Measurements from ENCODE around the gene MAP2K2.

DNA sequence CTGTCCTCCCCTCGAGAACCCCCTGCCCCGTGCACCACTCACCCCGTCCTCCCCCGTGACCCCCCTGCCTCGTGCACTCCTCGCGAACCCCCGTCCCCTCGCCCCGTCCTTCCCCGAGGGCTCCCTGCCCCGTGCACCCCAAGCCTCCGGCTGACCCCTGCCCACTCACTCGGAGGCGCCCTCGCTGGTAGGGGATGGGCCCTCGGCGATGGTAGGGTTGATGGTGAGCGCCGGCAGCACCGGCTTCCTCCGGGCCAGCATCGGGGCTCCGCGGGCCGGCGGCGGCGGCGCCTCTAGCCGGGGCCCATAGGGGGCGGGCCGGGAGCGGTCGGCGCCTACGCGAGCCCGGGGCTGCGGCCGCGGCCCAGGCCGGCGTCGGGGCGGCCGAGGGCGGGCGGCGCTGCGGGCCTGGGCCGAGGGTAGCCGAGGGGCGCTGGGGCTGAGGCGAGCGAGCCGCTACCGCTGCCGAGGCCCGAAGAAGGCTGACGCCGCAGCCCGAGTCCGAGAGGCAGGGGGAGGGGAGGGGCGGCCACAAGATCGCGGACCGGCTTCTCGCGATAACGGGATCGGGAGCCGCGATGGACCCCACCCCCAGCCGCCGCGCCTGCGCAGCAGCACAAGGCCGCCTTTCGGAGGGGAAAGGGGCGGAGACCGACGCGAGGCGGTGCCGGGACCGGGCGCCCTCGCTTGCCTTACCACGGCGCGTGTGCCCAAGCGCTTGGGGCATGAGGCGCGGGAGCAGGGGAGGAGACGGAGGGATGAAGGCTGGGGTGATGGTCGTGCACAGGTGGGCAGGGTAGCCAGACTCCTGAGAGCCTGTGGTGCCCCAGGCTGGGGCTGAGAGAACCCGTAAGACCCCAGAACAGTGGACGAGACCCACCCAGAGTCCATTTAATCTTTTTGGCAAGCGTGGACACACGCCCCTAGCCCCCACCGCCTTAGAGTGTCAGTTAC is at the start of gene MAP2K2:
- peak in 3 of 7 experiments; percentile 14 to 30 (median 28) for TF ChIP-seq CTCF (IDR thresholded peaks at IDR 0.05)
- TF ChIP-seq POLR2A (IDR thresholded peaks at IDR 0.05), result peak in 2 of 3 donors; percentile 62 to 67

Measured in body of pancreas (tissue), 4 donors.